K562 (cell line): ENCODE measurements around the gene PDIA5. TPM values are rescaled to one million over a fixed set of nuclear protein-coding genes. Genes with fewer than 3 reads are reported as not detected.
A peak's percentile ranks its signal among the peaks of the same experiment; 100 is the strongest.

Experiments
- ATAC-seq: fragments of 200-7000 bp; cut with Tn5 transposase; 3 replicates; pipeline ENCODE4 v1.9.1; 2020; ENCODE audit warnings: moderate library complexity
- BruUV-seq: library from RNA; stranded (reverse); fragments of 400-500 nt; replicated peaks from 2 replicates; lab custom pipeline; 2021; lab: Mats Ljungman, UMichigan
- CTCF ChIA-PET: fragments of 300-600 bp; formaldehyde crosslinking; extraction: SDS; loops from one replicate; lab custom pipeline; 2021; ENCODE audit warnings: low intra/inter-chr PET ratio; lab: Yijun Ruan, JAX
- POLR2A ChIA-PET: fragments of 300-600, 350-650 bp; sonication (Branson Sonifier 250); formaldehyde crosslinking; extraction: SDS; loops from one replicate; lab custom pipeline; 2021; ENCODE audit warnings: antibody characterized with exemption, inconsistent platforms; lab: Yijun Ruan, JAX
- DNase-seq, 4 experiments: peaks; one replicate each; pipeline versions ENCODE4 v3.0.0 to v3.0.0-alpha.2; 2011 to 2018; ENCODE audit warnings: low spot score in 3 of 4, mixed read lengths in 3 of 4; ENCODE audit errors: extremely low read depth in 1 of 4
- FAIRE-seq: peaks from 2 replicates; lab custom pipeline; 2011; peaks lifted over from hg19 to GRCh38; lab: Jason Lieb, UNC
- H2AFZ ChIP-seq: 2 replicates; pipeline ENCODE4 v1.6.0; 2011; ENCODE audit warnings: low read depth, low read length, control low read depth, inconsistent platforms
- H3K27ac ChIP-seq: fragments of 200-600 bp; 3 replicates; pipeline ENCODE4 v1.8.0; 2011; ENCODE audit warnings: low read depth, mild to moderate bottlenecking, control low read depth, inconsistent platforms, low read length, moderate library complexity, mixed read lengths; ENCODE audit errors: extremely low read depth
- H3K27me3 ChIP-seq, 2 experiments: fragments of 300-600 bp in 1 of 2; 2 replicates in 1 of 2; 3 replicates in 1 of 2; pipeline versions ENCODE4 v1.6.0 to v1.8.0; 2011; ENCODE audit warnings: inconsistent platforms in 2 of 2, low read length in 2 of 2, mild to moderate bottlenecking in 1 of 2, mixed read lengths in 1 of 2, moderate library complexity in 1 of 2; ENCODE audit not compliant: control insufficient read depth in 2 of 2, insufficient read depth in 2 of 2
- H3K36me3 ChIP-seq: fragments of 300-600 bp; 3 replicates; pipeline ENCODE4 v1.8.0; 2011; ENCODE audit warnings: mild to moderate bottlenecking, low read length, inconsistent platforms; ENCODE audit not compliant: control insufficient read depth, insufficient read depth
- H3K4me1 ChIP-seq, 2 experiments: fragments of 200-600 bp in 1 of 2; replicated peaks in 1 of 2; 2 replicates in 1 of 2; 3 replicates in 1 of 2; pipeline versions ENCODE4 v1.5.1 to v1.8.0; 2011; ENCODE audit warnings: inconsistent platforms in 2 of 2, low read length in 2 of 2, mild to moderate bottlenecking in 1 of 2, mixed read lengths in 1 of 2, moderate library complexity in 1 of 2; ENCODE audit not compliant: control insufficient read depth in 2 of 2, insufficient read depth in 2 of 2
- H3K4me2 ChIP-seq: 2 replicates; pipeline ENCODE4 v1.6.1; 2011; ENCODE audit warnings: low read length, control low read depth, inconsistent platforms, mixed read lengths; ENCODE audit not compliant: insufficient read depth
- H3K4me3 ChIP-seq: fragments of 200-600 bp; sonication (generic), shearing (Covaris generic); 2 replicates; pipeline ENCODE4 v1.5.1; 2016; ENCODE audit warnings: control low read depth, inconsistent platforms
- H3K79me2 ChIP-seq: fragments of 200-600 bp; 3 replicates; pipeline ENCODE4 v1.8.0; 2011; ENCODE audit warnings: low read length, inconsistent platforms; ENCODE audit not compliant: control insufficient read depth, insufficient read depth
- H3K9ac ChIP-seq, 2 experiments: 2 replicates each; pipeline versions ENCODE4 v1.6.0 to v1.6.1; 2011; ENCODE audit warnings: low read depth in 2 of 2, low read length in 2 of 2, control low read depth in 1 of 2, inconsistent platforms in 1 of 2, mild to moderate bottlenecking in 1 of 2, mixed read lengths in 1 of 2; ENCODE audit not compliant: insufficient read depth in 1 of 2
- H3K9me1 ChIP-seq: one replicate; pipeline ENCODE4 v1.6.0; 2011; ENCODE audit warnings: inconsistent platforms, mild to moderate bottlenecking, low read length, moderate library complexity; ENCODE audit not compliant: control insufficient read depth, insufficient read depth
- H3K9me3 ChIP-seq: replicated peaks from 2 replicates; pipeline ENCODE4 v1.5.1; 2011; ENCODE audit warnings: low read depth, low read length, inconsistent platforms; ENCODE audit not compliant: control insufficient read depth, insufficient read depth
- H4K20me1 ChIP-seq: replicated peaks from 2 replicates; pipeline ENCODE4 v1.6.1; 2011; ENCODE audit warnings: low read length, inconsistent platforms, mixed read lengths; ENCODE audit not compliant: control insufficient read depth, insufficient read depth
- CHD1 ChIP-seq: fragments of 200-600 bp; sonication (generic); IDR thresholded peaks from one replicate; pipeline ENCODE4 v1.6.1; 2012; ENCODE audit warnings: mild to moderate bottlenecking, moderate library complexity, low read length, inconsistent platforms
- ESRRB ChIP-seq: fragments of 250-450 bp; sonication (Bioruptor Pico); IDR thresholded peaks from 2 replicates; pipeline ENCODE4 v1.5.0; 2020; ENCODE audit warnings: mild to moderate bottlenecking, moderate library complexity, borderline replicate concordance
- HDAC1 ChIP-seq, 2 experiments: fragments of 450-650 bp; IDR thresholded peaks; 2 replicates each; pipeline ENCODE4 v1.6.1; 2016 to 2017; ENCODE audit warnings: inconsistent platforms in 1 of 2, mild to moderate bottlenecking in 1 of 2, moderate library complexity in 1 of 2
- KDM5B ChIP-seq: fragments of 200-600 bp; sonication (generic); IDR thresholded peaks from 2 replicates; pipeline ENCODE4 v1.6.1; 2012; ENCODE audit warnings: low read depth, mild to moderate bottlenecking, moderate library complexity, low read length, control low read depth, inconsistent platforms; ENCODE audit not compliant: insufficient replicate concordance
- ZBTB7A ChIP-seq: IDR thresholded peaks from 2 replicates; pipeline ENCODE4 v1.6.1; 2011; ENCODE audit warnings: low read depth, mild to moderate bottlenecking, low read length, moderate library complexity, borderline replicate concordance; ENCODE audit not compliant: control insufficient read depth
- ZNF740 ChIP-seq, 3 experiments: fragments of 200-800 bp in 1 of 3; sonication (Bioruptor generic) in 1 of 3; sonication (generic) in 1 of 3; formaldehyde crosslinking in 1 of 3; IDR thresholded peaks; 2 replicates each; pipeline versions ENCODE4 v1.6.1 to v1.8.0; 2016 to 2022; ENCODE audit warnings: mild to moderate bottlenecking in 2 of 3, missing compliant biosample characterization in 2 of 3, missing genetic modification characterization in 2 of 3, missing genetic modification reagents in 1 of 3
- WGBS: fragments of 100-300 bp; shearing (Covaris generic); methylation state at CpG from one replicate; pipeline ENCODE4 v1.1.6; 2016; ENCODE audit warnings: low coverage, mixed read lengths; ENCODE audit not compliant: insufficient coverage; ENCODE audit errors: missing lambda C conversion rate; 5-methylcytosine and 5-hydroxymethylcytosine counted together
- in situ Hi-C: fragments of 300-500 bp; cut with MboI; formaldehyde crosslinking; loops from 4 replicates; pipeline ENCODE4 v1.15.0; 2018; ENCODE audit warnings: inconsistent platforms, mixed read lengths
- intact Hi-C: fragments of 100-400 bp; cut with micrococcal nuclease; formaldehyde crosslinking; loops from 2 replicates; pipeline ENCODE4 v1.14.2; 2022
- polyA plus RNA-seq, 8 experiments: library from polyadenylated mRNA; depleted of rRNA in 4 of 8; stranded (reverse) in 5 of 8; unstranded in 3 of 8; fragments of >200 nt; fragmentation: Nextera tagmentation in 2 of 8; fragmentation: Illumina TruSeq in 1 of 8; extraction: Ambion mirVana in 2 of 8; extraction: Trizol in 1 of 8; gene quantifications; 2 replicates each; pipeline versions ENCODE4 v1.2.1 to v1.2.3, GENCODE V29; 2011 to 2014; ENCODE audit warnings: inconsistent platforms in 1 of 8, missing spikeins in 1 of 8
- total RNA-seq, 7 experiments: library from RNA; depleted of rRNA in 6 of 7; stranded (reverse); fragments of >200 nt in 6 of 7; fragmentation: Illumina TruSeq in 2 of 7; extraction: Trizol in 2 of 7; gene quantifications; 2 replicates each; pipeline versions ENCODE4 v1.2.1 to v1.2.3, GENCODE V29; 2011 to 2021; ENCODE audit warnings: low replicate concordance in 1 of 7
- TF ChIP-seq, protein P1 (sequence below): sonication (generic); formaldehyde crosslinking; IDR thresholded peaks from 2 replicates; pipeline ENCODE4 v1.8.0; 2023; ENCODE audit warnings: mild to moderate bottlenecking, missing genetic modification reagents

The PDIA5 gene
- total and polyA plus RNA-seq, 9 of the 15 experiments (the other 6 are each of a cell fraction or from before 2014, with no cell fraction given) = 3.4 to 31.8 (median 19.6) TPM

DNA sequence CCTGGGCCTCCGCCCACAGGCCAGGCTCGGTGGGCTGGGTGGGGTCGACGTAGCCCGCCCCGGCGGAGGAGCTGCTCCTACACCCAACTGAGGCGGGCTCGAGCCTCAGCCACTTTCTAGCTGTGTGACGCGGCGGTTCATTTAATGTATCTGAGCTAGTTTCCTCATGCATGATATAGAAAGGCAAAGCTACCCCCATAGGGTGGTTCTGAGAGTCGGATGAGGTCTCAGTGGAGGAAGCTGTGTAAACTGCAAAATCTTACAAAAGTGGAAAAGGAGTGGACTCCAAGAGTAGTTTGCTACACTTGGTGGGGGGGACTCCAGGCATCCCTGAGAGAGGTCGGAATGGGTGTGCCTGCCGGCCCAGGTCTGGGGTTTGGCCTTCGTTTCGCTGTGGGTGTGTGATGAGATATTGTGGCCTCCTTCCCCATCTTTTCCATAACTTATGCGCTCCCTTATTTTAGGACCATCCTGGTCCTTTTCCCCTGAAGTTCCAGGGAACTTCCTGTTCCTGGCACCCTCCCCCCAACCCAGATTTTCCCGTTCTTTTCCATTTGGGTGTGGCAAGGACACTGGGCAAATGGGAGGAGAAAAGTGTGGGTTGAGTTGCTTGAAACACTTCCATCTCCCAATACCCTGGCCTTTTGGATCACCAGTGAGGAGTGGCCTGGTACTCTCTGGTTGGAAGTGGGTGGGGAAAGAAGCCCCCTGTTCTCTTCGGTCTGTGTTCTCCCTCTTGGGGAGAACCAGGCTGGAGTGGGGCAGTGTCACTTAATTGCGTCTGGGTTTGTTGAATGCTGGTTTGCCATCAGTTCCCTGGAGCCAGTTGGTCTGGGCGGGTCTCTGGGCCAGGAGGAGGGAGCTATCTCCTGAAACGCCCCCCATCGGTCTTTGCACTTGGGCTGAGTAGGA lies 1.1 kb downstream of the PDIA5 start:
- Histone ChIP-seq H3K36me3 (peaks cover 6% of the 10 kb centered on the region; the same call in 1 of the 3 replicates), H3K4me1 (peaks cover 25 to 34% of the 10 kb centered on the region in 2 experiments), H2AFZ (peak overlapping the region; percentile 79), H4K20me1 (peaks cover 34% of the 10 kb centered on the region), H3K9me1 (peaks cover 11% of the 10 kb centered on the region), H3K27me3 (no peaks in the 10 kb centered on the region), H3K4me2 (peak overlapping the region; percentile 92), H3K27ac (peak overlapping the region; percentile 72), H3K9me3 (no peaks in the 10 kb centered on the region), H3K4me3 (peak overlapping the region; percentile 83), H3K79me2 (peaks cover 60% of the 10 kb centered on the region), H3K9ac (peak overlapping the region; percentile 82 to 98)
- peak; percentile 67 for FAIRE-seq
- ChIA-PET POLR2A (interaction anchor here (0.7 to 2.4 kb wide), 7 partner anchors 9 to 472 kb away, joined by 3 to 20 read pairs (median 7); no protein-coding TSS in a partner anchor), CTCF (no interaction called here)
- 4% methylated on average over 8 of the region's 24 CpGs for WGBS
- peak in 2 of 4 experiments; percentile 44 to 45 for DNase-seq
- intact Hi-C loops (no loop called here), in situ Hi-C loops (no loop called here)
- peak; percentile 60 for ATAC-seq
- no TSS peak for BruUV-seq
- peak; percentile 6 for TF ChIP-seq KDM5B
- TF ChIP-seq CHD1 = peak; percentile 9
- TF ChIP-seq, protein P1, sequence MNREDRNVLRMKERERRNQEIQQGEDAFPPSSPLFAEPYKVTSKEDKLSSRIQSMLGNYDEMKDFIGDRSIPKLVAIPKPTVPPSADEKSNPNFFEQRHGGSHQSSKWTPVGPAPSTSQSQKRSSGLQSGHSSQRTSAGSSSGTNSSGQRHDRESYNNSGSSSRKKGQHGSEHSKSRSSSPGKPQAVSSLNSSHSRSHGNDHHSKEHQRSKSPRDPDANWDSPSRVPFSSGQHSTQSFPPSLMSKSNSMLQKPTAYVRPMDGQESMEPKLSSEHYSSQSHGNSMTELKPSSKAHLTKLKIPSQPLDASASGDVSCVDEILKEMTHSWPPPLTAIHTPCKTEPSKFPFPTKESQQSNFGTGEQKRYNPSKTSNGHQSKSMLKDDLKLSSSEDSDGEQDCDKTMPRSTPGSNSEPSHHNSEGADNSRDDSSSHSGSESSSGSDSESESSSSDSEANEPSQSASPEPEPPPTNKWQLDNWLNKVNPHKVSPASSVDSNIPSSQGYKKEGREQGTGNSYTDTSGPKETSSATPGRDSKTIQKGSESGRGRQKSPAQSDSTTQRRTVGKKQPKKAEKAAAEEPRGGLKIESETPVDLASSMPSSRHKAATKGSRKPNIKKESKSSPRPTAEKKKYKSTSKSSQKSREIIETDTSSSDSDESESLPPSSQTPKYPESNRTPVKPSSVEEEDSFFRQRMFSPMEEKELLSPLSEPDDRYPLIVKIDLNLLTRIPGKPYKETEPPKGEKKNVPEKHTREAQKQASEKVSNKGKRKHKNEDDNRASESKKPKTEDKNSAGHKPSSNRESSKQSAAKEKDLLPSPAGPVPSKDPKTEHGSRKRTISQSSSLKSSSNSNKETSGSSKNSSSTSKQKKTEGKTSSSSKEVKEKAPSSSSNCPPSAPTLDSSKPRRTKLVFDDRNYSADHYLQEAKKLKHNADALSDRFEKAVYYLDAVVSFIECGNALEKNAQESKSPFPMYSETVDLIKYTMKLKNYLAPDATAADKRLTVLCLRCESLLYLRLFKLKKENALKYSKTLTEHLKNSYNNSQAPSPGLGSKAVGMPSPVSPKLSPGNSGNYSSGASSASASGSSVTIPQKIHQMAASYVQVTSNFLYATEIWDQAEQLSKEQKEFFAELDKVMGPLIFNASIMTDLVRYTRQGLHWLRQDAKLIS (CRISPR knock-in tag) = no peak
- TF ChIP-seq HDAC1 (IDR thresholded peaks at IDR 0.05) = no peak
- 0 out of 2 replicates have a peak, but pooled peaks have one; percentile 32 for TF ChIP-seq ZBTB7A
- no peak for TF ChIP-seq ESRRB
- TF ChIP-seq ZNF740 (CRISPR knock-in tag; IDR thresholded peaks at IDR 0.05) = 0 out of 2 replicates have a peak, but pooled peaks have one; percentile 22
- no peak for TF ChIP-seq ZNF740 (tag; IDR thresholded peaks at IDR 0.05)
